ENCODE measurements around the gene SPIN1.

SPIN1 gene

DNA sequence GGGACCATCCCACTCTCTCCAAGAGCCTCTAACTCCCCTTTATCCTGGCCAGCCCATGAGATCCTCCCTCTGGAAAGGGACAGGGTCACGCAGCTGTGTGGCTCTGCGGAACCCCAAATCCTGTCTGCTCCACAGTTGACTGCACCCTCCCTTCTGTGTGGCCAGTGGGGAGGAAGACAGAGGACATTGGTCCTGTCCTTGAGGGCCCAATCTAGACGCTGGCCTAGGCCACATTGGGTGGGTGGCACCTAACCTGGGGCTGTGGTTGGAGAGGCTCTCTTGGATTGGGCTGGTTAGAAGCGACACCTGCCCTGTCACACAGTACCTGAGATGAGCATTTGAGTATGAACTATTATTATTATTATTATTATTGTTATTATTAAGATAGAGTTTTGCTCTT lies 134.1 kb downstream of the SPIN1 start:
- H3K4me3 Mint-ChIP-seq: no peak overlapping the region
- no peaks in the 10 kb centered on the region for H3K4me1 Mint-ChIP-seq
- no peak overlapping the region for H3K27ac Mint-ChIP-seq
- DNase-seq (ENCODE audit: low spot score in 2 of 2) (no peak), ATAC-seq (no peak)
- H3K9me3 Mint-ChIP-seq: no peaks in the 10 kb centered on the region
- H3K36me3 Mint-ChIP-seq: no peaks in the 10 kb centered on the region

DNA sequence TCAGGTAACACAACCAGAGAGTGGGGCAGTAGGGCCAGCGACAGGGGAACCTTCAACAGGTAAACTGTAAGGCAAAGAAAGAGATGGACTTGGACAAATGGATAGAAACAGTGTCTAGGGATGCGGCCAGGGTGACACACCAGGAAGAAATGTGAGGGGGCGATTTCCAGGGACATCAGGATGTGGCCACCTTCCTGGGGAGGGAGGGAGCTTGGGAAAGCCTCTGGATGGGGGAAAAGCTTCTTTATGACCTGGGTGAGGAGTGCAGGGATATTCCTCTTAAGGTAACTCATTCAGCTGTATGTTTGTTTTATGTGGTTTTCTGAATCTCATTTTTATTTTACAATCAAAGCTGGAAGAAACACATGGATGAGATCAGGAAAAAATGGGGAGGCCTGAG lies 134.8 kb downstream of the SPIN1 start:
- H3K36me3 Mint-ChIP-seq: no peaks in the 10 kb centered on the region
- ATAC-seq (no peak), DNase-seq (ENCODE audit: low spot score in 2 of 2) (no peak)
- H3K4me1 Mint-ChIP-seq: no peaks in the 10 kb centered on the region
- H3K9me3 Mint-ChIP-seq: no peaks in the 10 kb centered on the region
- H3K27ac Mint-ChIP-seq: no peak overlapping the region
- no peak overlapping the region for H3K4me3 Mint-ChIP-seq

- Mint-ChIP-seq H3K36me3 (no peaks in the 10 kb centered on the region), H3K4me3 (no peak overlapping the region), H3K9me3 (no peaks in the 10 kb centered on the region), H3K27ac (no peak overlapping the region), H3K4me1 (no peaks in the 10 kb centered on the region)
- DNase-seq (ENCODE audit: low spot score in 2 of 2) (no peak), ATAC-seq (no peak)
Measured at GRCh38 chr9:88524911-88525310, 136.7 kb downstream of the SPIN1 start.

DNA sequence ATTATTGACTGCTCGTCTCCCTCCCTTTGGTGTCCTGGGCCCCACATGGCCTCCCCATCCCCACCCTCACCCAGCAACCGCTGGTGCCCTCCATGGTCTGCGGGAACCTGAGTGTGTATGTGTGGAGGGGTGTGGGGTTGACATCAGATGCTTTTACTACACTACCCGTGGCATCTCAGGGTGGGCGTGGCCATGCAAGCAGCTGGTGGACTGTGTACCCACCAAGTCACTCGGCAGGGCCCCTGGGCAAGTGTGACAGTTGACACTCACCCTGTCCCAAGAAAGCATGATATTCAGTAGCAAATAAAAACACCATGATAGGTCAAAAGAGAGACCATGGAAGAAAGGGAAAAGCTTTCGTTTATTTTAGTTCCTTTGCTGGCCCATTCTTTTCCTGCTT lies 139.4 kb downstream of the SPIN1 start:
- H3K27ac Mint-ChIP-seq: no peak overlapping the region
- DNase-seq (ENCODE audit: low spot score in 2 of 2): no peak

More for the DNA sequence above, 139.4 kb downstream of the SPIN1 start:
- no peak for ATAC-seq
- peaks cover 8% of the 10 kb centered on the region for H3K4me1 Mint-ChIP-seq
- no peaks in the 10 kb centered on the region for H3K9me3 Mint-ChIP-seq
- no peak overlapping the region for H3K4me3 Mint-ChIP-seq
- H3K36me3 Mint-ChIP-seq: no peaks in the 10 kb centered on the region

Data from stimulated activated effector memory CD8-positive, alpha-beta T cell treated with anti-CD3 and anti-CD28 coated beads, Interleukin-12 subunit alpha, Interleukin-12 subunit beta, amount 100 ng/mL, for 72 hours (primary cell).